ENCODE results near the gene SORCS1.

The SORCS1 gene

DNA sequence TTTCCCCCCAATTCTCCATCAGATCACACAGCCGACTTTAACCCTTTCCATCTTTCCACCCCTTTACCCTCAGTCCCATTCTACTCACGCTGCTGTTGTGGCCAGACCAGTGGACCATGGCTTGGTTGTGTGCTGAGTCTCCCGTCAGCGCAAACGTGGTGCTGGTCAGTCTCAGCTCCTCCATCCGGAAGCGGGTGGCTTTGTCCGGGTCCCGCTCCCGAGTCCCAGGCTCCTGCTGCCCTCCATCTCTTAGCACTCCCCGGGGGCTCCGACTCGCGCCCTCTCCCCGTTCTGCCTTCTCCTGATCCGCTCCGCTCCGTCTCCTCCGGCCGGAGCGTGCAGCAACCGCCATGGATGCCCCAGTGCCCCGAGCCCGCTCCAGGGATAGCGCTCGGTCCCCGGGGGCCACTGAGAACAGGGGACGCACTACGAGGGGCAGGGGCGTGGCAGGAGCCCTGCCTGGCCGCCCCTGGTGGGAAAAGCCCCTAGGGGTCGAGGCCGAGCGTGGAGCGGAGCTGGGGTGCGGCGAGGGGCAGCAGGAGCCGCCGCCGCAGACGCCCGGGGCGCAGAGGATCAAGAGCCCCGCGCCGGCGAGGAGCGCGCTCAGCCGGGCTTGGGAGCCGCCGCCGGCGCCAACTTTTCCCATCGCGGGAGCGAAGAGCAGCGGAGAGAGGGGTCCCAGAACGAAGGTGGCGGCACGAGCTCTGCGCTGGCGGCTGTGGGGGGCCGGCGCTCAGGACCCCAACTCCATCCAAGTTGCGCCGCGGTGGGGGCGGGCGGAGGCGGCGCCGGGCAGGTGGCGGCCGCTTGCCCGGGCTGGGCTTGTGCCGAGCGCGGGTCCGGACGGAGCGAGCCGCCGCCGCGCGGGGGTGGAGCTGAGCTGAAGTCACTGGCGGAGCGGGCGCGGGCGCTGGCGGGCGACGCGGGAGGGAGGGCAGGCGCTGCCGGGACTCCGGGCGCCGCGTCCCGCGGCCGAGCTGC lies at the start of gene SORCS1:
SORCS1 (minus strand) TSS at position 826 of the 981 bp plus-strand sequence.
- POLR2A ChIA-PET = no interaction called here
- TF ChIP-seq NFRKB (IDR thresholded peaks at IDR 0.05) = no peak
- TF ChIP-seq CTBP1 (IDR thresholded peaks at IDR 0.05; ENCODE audit: borderline replicate concordance) = no peak
- no peak for TF ChIP-seq ARNT (IDR thresholded peaks at IDR 0.05)
- no peak for TF ChIP-seq BHLHE40 (IDR thresholded peaks at IDR 0.05; ENCODE audit: borderline replicate concordance)
- TF ChIP-seq L3MBTL2 (conservative IDR thresholded peaks at IDR 0.05) = no peak
- TF ChIP-seq HDGF (IDR thresholded peaks at IDR 0.05; ENCODE audit: borderline replicate concordance) = no peak
- no peak for TF ChIP-seq FOXA1 (IDR thresholded peaks at IDR 0.05)
- no peak for TF ChIP-seq SP1 (IDR thresholded peaks at IDR 0.05)
- TF ChIP-seq ELF4 (IDR thresholded peaks at IDR 0.05) = no peak
- TF ChIP-seq, protein P1, sequence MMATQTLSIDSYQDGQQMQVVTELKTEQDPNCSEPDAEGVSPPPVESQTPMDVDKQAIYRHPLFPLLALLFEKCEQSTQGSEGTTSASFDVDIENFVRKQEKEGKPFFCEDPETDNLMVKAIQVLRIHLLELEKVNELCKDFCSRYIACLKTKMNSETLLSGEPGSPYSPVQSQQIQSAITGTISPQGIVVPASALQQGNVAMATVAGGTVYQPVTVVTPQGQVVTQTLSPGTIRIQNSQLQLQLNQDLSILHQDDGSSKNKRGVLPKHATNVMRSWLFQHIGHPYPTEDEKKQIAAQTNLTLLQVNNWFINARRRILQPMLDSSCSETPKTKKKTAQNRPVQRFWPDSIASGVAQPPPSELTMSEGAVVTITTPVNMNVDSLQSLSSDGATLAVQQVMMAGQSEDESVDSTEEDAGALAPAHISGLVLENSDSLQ (IDR thresholded peaks at IDR 0.05) = no peak
- TF ChIP-seq SUZ12 (IDR thresholded peaks at IDR 0.05) = no peak
- no peak for TF ChIP-seq FOXM1 (IDR thresholded peaks at IDR 0.05; ENCODE audit: borderline replicate concordance)
- peak; percentile 71 for DNase-seq (ENCODE audit: extremely low spot score)
- CTCF ChIA-PET = no interaction called here

GRCh38 chr10:107214261-107214660 lies 49.8 kb upstream of the SORCS1 start:
- DNase-seq (ENCODE audit: extremely low spot score) = no peak
- ChIA-PET CTCF (no interaction called here), POLR2A (no interaction called here)
- no peak for TF ChIP-seq ELF4 (IDR thresholded peaks at IDR 0.05)
- TF ChIP-seq CTBP1 (IDR thresholded peaks at IDR 0.05; ENCODE audit: borderline replicate concordance) = no peak
- no peak for TF ChIP-seq L3MBTL2 (conservative IDR thresholded peaks at IDR 0.05)
- TF ChIP-seq FOXA1 (IDR thresholded peaks at IDR 0.05) = no peak
- no peak for TF ChIP-seq ZNF384 (IDR thresholded peaks at IDR 0.05)

DNA sequence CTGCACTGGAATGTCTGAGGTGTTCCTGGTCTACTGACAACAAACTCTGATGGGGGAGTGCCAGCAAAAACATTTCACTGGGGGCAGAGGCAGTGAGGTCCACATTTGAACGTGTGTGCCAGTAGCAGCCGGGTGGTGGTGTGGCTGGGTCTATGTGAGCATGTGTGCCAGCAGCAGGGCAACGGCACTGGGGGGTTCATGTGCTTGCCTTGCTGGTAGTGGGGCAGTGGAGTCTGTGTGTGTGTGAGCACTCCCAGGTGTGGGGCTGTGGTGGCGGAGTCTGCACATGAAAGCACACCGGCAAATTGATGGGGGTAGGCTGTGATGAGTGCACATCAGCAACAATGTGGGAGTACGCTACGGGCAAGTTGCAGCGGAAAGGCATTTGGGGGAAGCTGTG lies 49.4 kb upstream of the SORCS1 start:
- no peak for DNase-seq (ENCODE audit: extremely low spot score)
- POLR2A ChIA-PET = no interaction called here
- TF ChIP-seq SUZ12 (IDR thresholded peaks at IDR 0.05) (no peak), FOXA1 (IDR thresholded peaks at IDR 0.05) (no peak), ZNF384 (IDR thresholded peaks at IDR 0.05) (no peak), FOXK2 (IDR thresholded peaks at IDR 0.05) (no peak), SP1 (IDR thresholded peaks at IDR 0.05) (no peak), CTBP1 (IDR thresholded peaks at IDR 0.05; ENCODE audit: borderline replicate concordance) (no peak)
- TF ChIP-seq, protein P1 (IDR thresholded peaks at IDR 0.05) = no peak
- CTCF ChIA-PET = no interaction called here

- TF ChIP-seq SP1 (IDR thresholded peaks at IDR 0.05) (no peak), L3MBTL2 (conservative IDR thresholded peaks at IDR 0.05) (no peak), BHLHE40 (IDR thresholded peaks at IDR 0.05; ENCODE audit: borderline replicate concordance) (no peak), FOXM1 (IDR thresholded peaks at IDR 0.05; ENCODE audit: borderline replicate concordance) (no peak), NFRKB (IDR thresholded peaks at IDR 0.05) (no peak), SUZ12 (IDR thresholded peaks at IDR 0.05) (no peak)
- POLR2A ChIA-PET = no interaction called here
- CTCF ChIA-PET = no interaction called here
- no peak for DNase-seq (ENCODE audit: extremely low spot score)
Measured at GRCh38 chr10:107206833-107207232, 42.3 kb upstream of the SORCS1 start.

DNA sequence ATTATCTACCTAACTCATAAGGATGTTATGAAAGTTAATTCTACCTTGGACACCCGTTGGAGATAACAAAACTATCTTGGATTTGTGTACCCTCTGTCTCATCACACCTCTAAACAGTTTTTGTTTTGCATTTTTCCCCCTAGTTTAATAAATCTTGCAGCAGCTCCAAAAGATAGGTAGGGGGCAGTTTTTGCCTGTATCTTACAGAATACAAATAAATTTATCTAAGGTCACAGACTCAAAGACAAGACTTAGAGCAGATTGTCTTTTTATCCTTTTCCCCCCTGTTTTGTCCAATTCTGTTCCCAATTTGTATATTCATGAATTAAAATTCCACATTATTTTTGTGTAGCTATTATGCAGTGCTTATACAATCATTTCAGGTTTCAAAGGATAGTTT lies 5.0 kb upstream of the SORCS1 start:
- DNase-seq (ENCODE audit: extremely low spot score) = no peak
- ChIA-PET CTCF (no interaction called here), POLR2A (no interaction called here)
- TF ChIP-seq L3MBTL2 (conservative IDR thresholded peaks at IDR 0.05) (no peak), HDGF (IDR thresholded peaks at IDR 0.05; ENCODE audit: borderline replicate concordance) (no peak), FOXM1 (IDR thresholded peaks at IDR 0.05; ENCODE audit: borderline replicate concordance) (no peak), FOXA1 (IDR thresholded peaks at IDR 0.05) (no peak), ARNT (IDR thresholded peaks at IDR 0.05) (no peak), FOXK2 (IDR thresholded peaks at IDR 0.05) (no peak), CTBP1 (IDR thresholded peaks at IDR 0.05; ENCODE audit: borderline replicate concordance) (no peak), ELF4 (IDR thresholded peaks at IDR 0.05) (no peak), SUZ12 (IDR thresholded peaks at IDR 0.05) (no peak), ZNF384 (IDR thresholded peaks at IDR 0.05) (no peak), BHLHE40 (IDR thresholded peaks at IDR 0.05; ENCODE audit: borderline replicate concordance) (no peak)
- TF ChIP-seq, protein P1 (IDR thresholded peaks at IDR 0.05) = no peak

DNA sequence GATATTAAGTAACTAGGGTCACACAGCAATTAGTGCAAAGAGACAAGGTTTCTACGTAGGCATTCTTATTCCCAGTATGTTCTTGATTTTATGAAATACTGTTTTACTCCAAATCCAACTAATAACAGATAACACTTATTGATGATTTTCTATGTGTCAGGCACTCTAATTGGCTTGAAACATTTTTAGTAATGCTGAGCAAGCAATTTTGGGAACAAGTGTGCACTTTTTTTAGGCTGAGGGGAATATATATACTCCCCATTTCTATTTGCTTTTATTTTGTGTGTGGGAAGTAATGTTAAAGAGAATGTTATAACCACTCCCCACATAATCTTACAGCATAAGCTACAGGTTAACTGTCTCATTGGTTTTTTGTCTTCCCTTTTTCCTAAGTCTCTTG lies 4.2 kb upstream of the SORCS1 start:
- POLR2A ChIA-PET = no interaction called here
- no peak for DNase-seq (ENCODE audit: extremely low spot score)
- no peak for TF ChIP-seq ARNT (IDR thresholded peaks at IDR 0.05)
- TF ChIP-seq, protein P1 (IDR thresholded peaks at IDR 0.05) = no peak
- TF ChIP-seq SUZ12 (IDR thresholded peaks at IDR 0.05) = no peak
- no peak for TF ChIP-seq FOXK2 (IDR thresholded peaks at IDR 0.05)
- TF ChIP-seq FOXM1 (IDR thresholded peaks at IDR 0.05; ENCODE audit: borderline replicate concordance) = no peak
- no peak for TF ChIP-seq TARDBP (IDR thresholded peaks at IDR 0.05)
- TF ChIP-seq FOXA1 (IDR thresholded peaks at IDR 0.05) = no peak
- no peak for TF ChIP-seq NFRKB (IDR thresholded peaks at IDR 0.05)
- no peak for TF ChIP-seq CTBP1 (IDR thresholded peaks at IDR 0.05; ENCODE audit: borderline replicate concordance)
- TF ChIP-seq ELF4 (IDR thresholded peaks at IDR 0.05) = no peak
- no peak for TF ChIP-seq LEF1 (IDR thresholded peaks at IDR 0.05; ENCODE audit: borderline replicate concordance)
- no peak for TF ChIP-seq BHLHE40 (IDR thresholded peaks at IDR 0.05; ENCODE audit: borderline replicate concordance)
- TF ChIP-seq L3MBTL2 (conservative IDR thresholded peaks at IDR 0.05) = no peak
- CTCF ChIA-PET = interaction anchor here (0.6 kb wide), 1 partner anchor 413 kb away, joined by 3 read pairs; no protein-coding TSS in a partner anchor

All from HEK293T (cell line).